K562 (cell line): ENCODE results near the gene NFKBIB. TPM values are rescaled to one million over a fixed set of nuclear protein-coding genes. Genes with fewer than 3 reads are reported as not detected.

Experiments used
- ATAC-seq: fragments of 200-7000 bp; cut with Tn5 transposase; 3 replicates; pipeline ENCODE4 v1.9.1; 2020; ENCODE audit warnings: moderate library complexity
- Bru-seq: library from RNA; stranded (reverse); fragments of 400-500 nt; gene quantifications from one replicate; lab custom pipeline; 2021; lab: Mats Ljungman, UMichigan
- BruChase-seq, 2 experiments: library from RNA; stranded (reverse); fragments of 400-500 nt; gene quantifications; one replicate each; lab custom pipeline; 2021; lab: Mats Ljungman, UMichigan
- BruUV-seq: library from RNA; stranded (reverse); fragments of 400-500 nt; replicated peaks from 2 replicates; lab custom pipeline; 2021; lab: Mats Ljungman, UMichigan
- CTCF ChIA-PET: fragments of 300-600 bp; formaldehyde crosslinking; extraction: SDS; loops from one replicate; lab custom pipeline; 2021; ENCODE audit warnings: low intra/inter-chr PET ratio; lab: Yijun Ruan, JAX
- POLR2A ChIA-PET: fragments of 300-600, 350-650 bp; sonication (Branson Sonifier 250); formaldehyde crosslinking; extraction: SDS; loops from one replicate; lab custom pipeline; 2021; ENCODE audit warnings: antibody characterized with exemption, inconsistent platforms; lab: Yijun Ruan, JAX
- DNase-seq, 4 experiments: peaks; one replicate each; pipeline versions ENCODE4 v3.0.0 to v3.0.0-alpha.2; 2011 to 2018; ENCODE audit warnings: low spot score in 3 of 4, mixed read lengths in 3 of 4; ENCODE audit errors: extremely low read depth in 1 of 4
- FAIRE-seq: peaks from 2 replicates; lab custom pipeline; 2011; peaks lifted over from hg19 to GRCh38; lab: Jason Lieb, UNC
- H2AFZ ChIP-seq: 2 replicates; pipeline ENCODE4 v1.6.0; 2011; ENCODE audit warnings: low read depth, low read length, control low read depth, inconsistent platforms
- H3K27ac ChIP-seq: fragments of 200-600 bp; 3 replicates; pipeline ENCODE4 v1.8.0; 2011; ENCODE audit warnings: low read depth, mild to moderate bottlenecking, control low read depth, inconsistent platforms, low read length, moderate library complexity, mixed read lengths; ENCODE audit errors: extremely low read depth
- H3K27me3 ChIP-seq, 2 experiments: fragments of 300-600 bp in 1 of 2; 2 replicates in 1 of 2; 3 replicates in 1 of 2; pipeline versions ENCODE4 v1.6.0 to v1.8.0; 2011; ENCODE audit warnings: inconsistent platforms in 2 of 2, low read length in 2 of 2, mild to moderate bottlenecking in 1 of 2, mixed read lengths in 1 of 2, moderate library complexity in 1 of 2; ENCODE audit not compliant: control insufficient read depth in 2 of 2, insufficient read depth in 2 of 2
- H3K36me3 ChIP-seq: fragments of 300-600 bp; 3 replicates; pipeline ENCODE4 v1.8.0; 2011; ENCODE audit warnings: mild to moderate bottlenecking, low read length, inconsistent platforms; ENCODE audit not compliant: control insufficient read depth, insufficient read depth
- H3K4me1 ChIP-seq, 2 experiments: fragments of 200-600 bp in 1 of 2; replicated peaks in 1 of 2; 2 replicates in 1 of 2; 3 replicates in 1 of 2; pipeline versions ENCODE4 v1.5.1 to v1.8.0; 2011; ENCODE audit warnings: inconsistent platforms in 2 of 2, low read length in 2 of 2, mild to moderate bottlenecking in 1 of 2, mixed read lengths in 1 of 2, moderate library complexity in 1 of 2; ENCODE audit not compliant: control insufficient read depth in 2 of 2, insufficient read depth in 2 of 2
- H3K4me2 ChIP-seq: 2 replicates; pipeline ENCODE4 v1.6.1; 2011; ENCODE audit warnings: low read length, control low read depth, inconsistent platforms, mixed read lengths; ENCODE audit not compliant: insufficient read depth
- H3K4me3 ChIP-seq: fragments of 200-600 bp; sonication (generic), shearing (Covaris generic); 2 replicates; pipeline ENCODE4 v1.5.1; 2016; ENCODE audit warnings: control low read depth, inconsistent platforms
- H3K79me2 ChIP-seq: fragments of 200-600 bp; 3 replicates; pipeline ENCODE4 v1.8.0; 2011; ENCODE audit warnings: low read length, inconsistent platforms; ENCODE audit not compliant: control insufficient read depth, insufficient read depth
- H3K9ac ChIP-seq, 2 experiments: 2 replicates each; pipeline versions ENCODE4 v1.6.0 to v1.6.1; 2011; ENCODE audit warnings: low read depth in 2 of 2, low read length in 2 of 2, control low read depth in 1 of 2, inconsistent platforms in 1 of 2, mild to moderate bottlenecking in 1 of 2, mixed read lengths in 1 of 2; ENCODE audit not compliant: insufficient read depth in 1 of 2
- H3K9me1 ChIP-seq: one replicate; pipeline ENCODE4 v1.6.0; 2011; ENCODE audit warnings: inconsistent platforms, mild to moderate bottlenecking, low read length, moderate library complexity; ENCODE audit not compliant: control insufficient read depth, insufficient read depth
- H3K9me3 ChIP-seq: replicated peaks from 2 replicates; pipeline ENCODE4 v1.5.1; 2011; ENCODE audit warnings: low read depth, low read length, inconsistent platforms; ENCODE audit not compliant: control insufficient read depth, insufficient read depth
- H4K20me1 ChIP-seq: replicated peaks from 2 replicates; pipeline ENCODE4 v1.6.1; 2011; ENCODE audit warnings: low read length, inconsistent platforms, mixed read lengths; ENCODE audit not compliant: control insufficient read depth, insufficient read depth
- ATF2 ChIP-seq: sonication (generic); formaldehyde crosslinking; IDR thresholded peaks from 2 replicates; pipeline ENCODE4 v1.8.1; 2022; ENCODE audit warnings: missing genetic modification reagents
- CHD1 ChIP-seq: fragments of 200-600 bp; sonication (generic); IDR thresholded peaks from one replicate; pipeline ENCODE4 v1.6.1; 2012; ENCODE audit warnings: mild to moderate bottlenecking, moderate library complexity, low read length, inconsistent platforms
- DIDO1 ChIP-seq: fragments of 450-650 bp; IDR thresholded peaks from 2 replicates; pipeline ENCODE4 v1.6.1; 2016; ENCODE audit warnings: low read depth, missing biosample characterization, missing genetic modification characterization
- FOSL1 ChIP-seq: fragments of 200-800 bp; sonication (Bioruptor generic); conservative IDR thresholded peaks from 2 replicates; pipeline ENCODE4 v1.6.1; 2016; ENCODE audit warnings: missing genetic modification characterization, missing compliant biosample characterization
- KLF1 ChIP-seq: fragments of 450-650 bp; IDR thresholded peaks from 2 replicates; pipeline ENCODE4 v1.6.1; 2016; ENCODE audit warnings: missing genetic modification characterization, missing compliant biosample characterization
- NR2C1 ChIP-seq, 2 experiments: fragments of 450-650 bp; IDR thresholded peaks; 2 replicates each; pipeline ENCODE4 v1.6.1; 2017; ENCODE audit warnings: mild to moderate bottlenecking in 2 of 2, antibody characterized with exemption in 1 of 2, inconsistent platforms in 1 of 2, missing compliant biosample characterization in 1 of 2, missing genetic modification characterization in 1 of 2
- PHF20 ChIP-seq: fragments of 450-650 bp; IDR thresholded peaks from 2 replicates; pipeline ENCODE4 v1.6.1; 2018; ENCODE audit not compliant: partially characterized antibody
- RBM25 ChIP-seq: fragments of 200-400 bp; formaldehyde crosslinking; IDR thresholded peaks from 2 replicates; pipeline ENCODE4 v1.6.1; 2018; ENCODE audit warnings: low read length, low read depth, moderate library complexity; ENCODE audit not compliant: severe bottlenecking
- SMAD3 ChIP-seq: fragments of 450-650 bp; formaldehyde crosslinking; conservative IDR thresholded peaks from 2 replicates; pipeline ENCODE4 v1.4.0; 2020; ENCODE audit warnings: mild to moderate bottlenecking
- ZNF277 ChIP-seq: fragments of 250-450 bp; sonication (Bioruptor Pico); IDR thresholded peaks from 2 replicates; pipeline ENCODE4 v1.8.0; 2022; ENCODE audit warnings: inconsistent platforms, mild to moderate bottlenecking, moderate library complexity, borderline replicate concordance
- ZNF354B ChIP-seq: fragments of 250-450 bp; sonication (Bioruptor Pico); IDR thresholded peaks from 2 replicates; pipeline ENCODE4 v1.4.0; 2020
- WGBS: fragments of 100-300 bp; shearing (Covaris generic); methylation state at CpG from one replicate; pipeline ENCODE4 v1.1.6; 2016; ENCODE audit warnings: low coverage, mixed read lengths; ENCODE audit not compliant: insufficient coverage; ENCODE audit errors: missing lambda C conversion rate; 5-methylcytosine and 5-hydroxymethylcytosine counted together
- in situ Hi-C: fragments of 300-500 bp; cut with MboI; formaldehyde crosslinking; loops from 4 replicates; pipeline ENCODE4 v1.15.0; 2018; ENCODE audit warnings: inconsistent platforms, mixed read lengths
- intact Hi-C: fragments of 100-400 bp; cut with micrococcal nuclease; formaldehyde crosslinking; loops from 2 replicates; pipeline ENCODE4 v1.14.2; 2022
- long read RNA-seq, 3 experiments: library from polyadenylated mRNA in 2 of 3; library from RNA in 1 of 3; unstranded in 2 of 3; stranded (forward) in 1 of 3; transcript quantifications; one replicate each; pipeline ENCODE4 v2.0.0, GENCODE V29; 2019 to 2022
- polyA minus RNA-seq, 3 experiments: library from RNA; depleted of rRNA, polyadenylated mRNA; stranded (reverse); fragments of >200 nt; gene quantifications; 2 replicates each; pipeline ENCODE4 v1.2.3, GENCODE V29; 2011
- polyA plus RNA-seq, 8 experiments: library from polyadenylated mRNA; depleted of rRNA in 4 of 8; stranded (reverse) in 5 of 8; unstranded in 3 of 8; fragments of >200 nt; fragmentation: Nextera tagmentation in 2 of 8; fragmentation: Illumina TruSeq in 1 of 8; extraction: Ambion mirVana in 2 of 8; extraction: Trizol in 1 of 8; gene quantifications; 2 replicates each; pipeline versions ENCODE4 v1.2.1 to v1.2.3, GENCODE V29; 2011 to 2014; ENCODE audit warnings: inconsistent platforms in 1 of 8, missing spikeins in 1 of 8
- total RNA-seq, 7 experiments: library from RNA; depleted of rRNA in 6 of 7; stranded (reverse); fragments of >200 nt in 6 of 7; fragmentation: Illumina TruSeq in 2 of 7; extraction: Trizol in 2 of 7; gene quantifications; 2 replicates each; pipeline versions ENCODE4 v1.2.1 to v1.2.3, GENCODE V29; 2011 to 2021; ENCODE audit warnings: low replicate concordance in 1 of 7

NFKBIB gene, protein sequence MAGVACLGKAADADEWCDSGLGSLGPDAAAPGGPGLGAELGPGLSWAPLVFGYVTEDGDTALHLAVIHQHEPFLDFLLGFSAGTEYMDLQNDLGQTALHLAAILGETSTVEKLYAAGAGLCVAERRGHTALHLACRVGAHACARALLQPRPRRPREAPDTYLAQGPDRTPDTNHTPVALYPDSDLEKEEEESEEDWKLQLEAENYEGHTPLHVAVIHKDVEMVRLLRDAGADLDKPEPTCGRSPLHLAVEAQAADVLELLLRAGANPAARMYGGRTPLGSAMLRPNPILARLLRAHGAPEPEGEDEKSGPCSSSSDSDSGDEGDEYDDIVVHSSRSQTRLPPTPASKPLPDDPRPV
- 2.3 and 3.5 TPM in 2 replicates for total RNA-seq (2011; cell fraction: chromatin; rRNA removed; ENCODE audit: low replicate concordance)
- 5.9 and 6.2 TPM in 2 replicates for total RNA-seq (2011; cell fraction: nucleolus; rRNA removed)
- total RNA-seq (2011; cell fraction: nucleoplasm; rRNA removed): 2.7 and 3.9 TPM in 2 replicates
- total RNA-seq (2014; rRNA removed): 37.6 and 54.8 TPM in 2 replicates
- total RNA-seq (2014; rRNA removed; fragmentation: Illumina TruSeq; extraction: Trizol): 5.8 and 6.1 TPM in 2 replicates
- 12.9 TPM in 2 replicates for total RNA-seq (2015; rRNA removed; fragmentation: Illumina TruSeq; extraction: Trizol)
- 33.5 and 34.7 TPM in 2 replicates for total RNA-seq (2021)
- 10.4 and 11.7 TPM in 2 replicates for polyA plus RNA-seq (2011; rRNA removed)
- polyA plus RNA-seq (2011; cell fraction: cytosol; rRNA removed): 16.2 and 53.2 TPM in 2 replicates
- 5.9 and 10.5 TPM in 2 replicates for polyA plus RNA-seq (2011; cell fraction: nucleus; rRNA removed)
- polyA plus RNA-seq (2012): 26.4 and 28.8 TPM in 2 replicates
- polyA plus RNA-seq (2014; fragmentation: Illumina TruSeq; extraction: Trizol): 7.2 and 14.4 TPM in 2 replicates
- 1 to 10 TPM; 1.5 to 1.7 TPM for polyA plus RNA-seq (2014; fragmentation: Nextera tagmentation; extraction: Ambion mirVana)
- polyA plus RNA-seq (2014; rRNA removed): 44.9 and 46.7 TPM in 2 replicates
- 1.9 and 2.9 TPM in 2 replicates for polyA minus RNA-seq (2011; rRNA and poly(A)+ RNA removed)
- 7.3 and 8.0 TPM in 2 replicates for polyA minus RNA-seq (2011; cell fraction: cytosol; rRNA and poly(A)+ RNA removed)
- 2.3 and 2.7 TPM in 2 replicates for polyA minus RNA-seq (2011; cell fraction: nucleus; rRNA and poly(A)+ RNA removed)
- percentile 66 among the genes with signal in this experiment for Bru-seq, nascent RNA
- BruChase-seq, experiment 1, labeled RNA remaining after a 2-hour chase: percentile 73 among the genes with signal in this experiment
- percentile 78 among the genes with signal in this experiment for BruChase-seq, experiment 2, labeled RNA remaining after a 6-hour chase
- long read RNA-seq, experiment 1, transcript NFKBIB-204 (5 exons, 1,929 nt): major isoform, 56 of 130 reads
- long read RNA-seq, experiment 1, transcript NFKBIB-201 (6 exons, 1,159 nt): minor isoform, 31 of 130 reads
- long read RNA-seq, experiment 1, partial matches to known transcripts: 25 of 130 reads
- long read RNA-seq, experiment 1, other reads (novel, unspliced or antisense): 16 of 130 reads
- long read RNA-seq, experiment 2, transcript NFKBIB-201 (6 exons, 1,159 nt): major isoform, 10 of 27 reads
- long read RNA-seq, experiment 2, partial matches to known transcripts: 4 of 27 reads
- long read RNA-seq, experiment 2, other reads (novel, unspliced or antisense): 8 of 27 reads
- long read RNA-seq, experiment 3, transcript NFKBIB-201 (6 exons, 1,159 nt): major isoform, 13 of 18 reads
- long read RNA-seq, experiment 3, partial matches to known transcripts: 1 of 18 reads
- long read RNA-seq, experiment 3, other reads (novel, unspliced or antisense): 2 of 18 reads

- FAIRE-seq (peak; percentile 99), ATAC-seq (peak; percentile 97), DNase-seq (peak; percentile 97 to 100 (median 98))
- Histone ChIP-seq H3K4me2 (peak within 1 kb of the TSS; percentile 92), H3K4me3 (peak within 1 kb of the TSS; percentile 85), H3K9me3 (no peaks in the 10 kb centered on the region), H4K20me1 (no peaks in the 10 kb centered on the region), H3K9me1 (no peaks in the 10 kb centered on the region), H3K4me1 (peaks cover 11 to 28% of the 10 kb centered on the region in 2 experiments), H3K36me3 (peaks cover 6% of the 10 kb centered on the region; the same call in 1 of the 3 replicates), H3K9ac (peak within 1 kb of the TSS; percentile 85 to 96), H2AFZ (peak within 1 kb of the TSS; percentile 87), H3K79me2 (peaks cover 30% of the 10 kb centered on the region), H3K27ac (peak within 1 kb of the TSS; percentile 82), H3K27me3 (no peaks in the 10 kb centered on the region)
- no TSS peak for BruUV-seq
- in situ Hi-C loops: no loop called here
- POLR2A ChIA-PET: interaction anchor here (0.6 to 1.5 kb wide), 9 partner anchors 9 to 356 kb away, joined by 3 to 8 read pairs (median 4); no protein-coding TSS in a partner anchor
- CTCF ChIA-PET: interaction anchor here (0.6 kb wide), 1 partner anchor 170 kb away, joined by 3 read pairs; no protein-coding TSS in a partner anchor
- intact Hi-C loops: loop anchor here (1.0 kb wide), 1 partner anchor 31 kb away; the partner anchor contains the start of genes MRPS12 and SARS2
- WGBS: under 1% methylated on average over 63 of the region's 64 CpGs
- TF ChIP-seq ATF2 (CRISPR knock-in tag) (no peak), FOSL1 (tag) (peak; percentile 32; the same call in 1 of the 2 replicates), DIDO1 (tag) (0 out of 2 replicates have a peak, but pooled peaks have one; percentile 13), KLF1 (tag) (no peak; the same call in 1 of the 2 replicates), SMAD3 (CRISPR knock-in tag) (no peak), NR2C1 (IDR thresholded peaks at IDR 0.05) (peak; percentile 84), NR2C1 (tag; IDR thresholded peaks at IDR 0.05) (peak; percentile 94), PHF20 (peak; percentile 66), ZNF277 (CRISPR knock-in tag) (no peak), ZNF354B (CRISPR knock-in tag) (no peak), CHD1 (no peak), RBM25 (peak; percentile 39)
These were observed at the start of gene NFKBIB, which contains the start of gene SIRT2 for GRCh38 chr19:38899447-38900201. Gene NFKBIB (plus strand): TSS chr19:38899969. CDS start chr19:38900033, 64 bp downstream. Gene SIRT2 (minus strand): TSS chr19:38899618. CDS start chr19:38899521, 97 bp downstream.
